Transverse colon (tissue), 4 donors: ENCODE results near the gene IL11RA.

Experiments used
- EP300 ChIP-seq: sonication (generic); formaldehyde crosslinking; IDR thresholded peaks from one replicate; pipeline ENCODE4 v1.6.1; 2017; ENCODE audit warnings: antibody characterized with exemption, low read depth
- POLR2A ChIP-seq: fragments of 450-650 bp; IDR thresholded peaks from one replicate; pipeline ENCODE4 v1.6.1; 2016; ENCODE audit warnings: antibody characterized with exemption, mild to moderate bottlenecking, moderate library complexity
- POLR2AphosphoS5 ChIP-seq, 3 donors: sonication (generic); formaldehyde crosslinking; IDR thresholded peaks; one replicate each; pipeline ENCODE4 v1.6.1; 2016; ENCODE audit warnings: antibody characterized with exemption in 3 of 3
- TF ChIP-seq, protein P1 (sequence below), 5 experiments: fragments of 200-600 bp in 3 of 5; fragments of 450-650 bp in 2 of 5; sonication (generic) in 3 of 5; IDR thresholded peaks; 1 replicate in 2 of 5; 2 replicates in 3 of 5; pipeline ENCODE4 v1.5.1; 2016 to 2017; ENCODE audit warnings: antibody characterized with exemption in 5 of 5, inconsistent platforms in 3 of 5, mild to moderate bottlenecking in 2 of 5, moderate library complexity in 1 of 5

DNA sequence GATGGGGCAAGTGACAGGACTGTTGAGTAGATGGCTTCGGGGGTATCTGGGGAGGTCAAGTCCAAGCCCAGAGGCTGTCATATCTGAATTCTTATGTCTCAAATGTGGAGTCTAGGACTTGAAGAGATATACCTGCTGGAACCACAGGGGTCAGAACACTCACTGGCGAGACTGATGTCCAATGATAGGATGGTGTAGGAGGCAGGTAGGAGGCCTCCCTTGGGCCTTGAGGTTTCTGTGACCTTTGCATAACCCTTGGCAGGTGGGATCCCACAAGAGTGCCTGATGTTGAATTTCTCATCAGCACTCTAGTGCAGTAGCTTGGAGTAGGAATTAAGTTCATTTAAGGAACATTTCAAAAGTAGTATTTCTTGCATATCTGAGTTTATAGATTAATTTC, 55.1 kb downstream of the IL11RA start:
- TF ChIP-seq, protein P1, sequence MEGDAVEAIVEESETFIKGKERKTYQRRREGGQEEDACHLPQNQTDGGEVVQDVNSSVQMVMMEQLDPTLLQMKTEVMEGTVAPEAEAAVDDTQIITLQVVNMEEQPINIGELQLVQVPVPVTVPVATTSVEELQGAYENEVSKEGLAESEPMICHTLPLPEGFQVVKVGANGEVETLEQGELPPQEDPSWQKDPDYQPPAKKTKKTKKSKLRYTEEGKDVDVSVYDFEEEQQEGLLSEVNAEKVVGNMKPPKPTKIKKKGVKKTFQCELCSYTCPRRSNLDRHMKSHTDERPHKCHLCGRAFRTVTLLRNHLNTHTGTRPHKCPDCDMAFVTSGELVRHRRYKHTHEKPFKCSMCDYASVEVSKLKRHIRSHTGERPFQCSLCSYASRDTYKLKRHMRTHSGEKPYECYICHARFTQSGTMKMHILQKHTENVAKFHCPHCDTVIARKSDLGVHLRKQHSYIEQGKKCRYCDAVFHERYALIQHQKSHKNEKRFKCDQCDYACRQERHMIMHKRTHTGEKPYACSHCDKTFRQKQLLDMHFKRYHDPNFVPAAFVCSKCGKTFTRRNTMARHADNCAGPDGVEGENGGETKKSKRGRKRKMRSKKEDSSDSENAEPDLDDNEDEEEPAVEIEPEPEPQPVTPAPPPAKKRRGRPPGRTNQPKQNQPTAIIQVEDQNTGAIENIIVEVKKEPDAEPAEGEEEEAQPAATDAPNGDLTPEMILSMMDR (IDR thresholded peaks at IDR 0.05), result no peak
- TF ChIP-seq EP300, result no peak
- no peak for TF ChIP-seq POLR2A
- no peak for TF ChIP-seq POLR2AphosphoS5 (IDR thresholded peaks at IDR 0.05)
